ENCODE measurements around the gene NXPE4.

NXPE4 gene

GRCh38 chr11:114524122-114524521, 71.5 kb downstream of the NXPE4 start:
- H3K79me2 ChIP-seq (ENCODE audit: insufficient read depth, low read length): no peaks in the 10 kb centered on the region
- no peak overlapping the region for H3K27ac ChIP-seq (ENCODE audit: low read depth, low read length)
- H3K27me3 ChIP-seq (ENCODE audit: low read length): no peaks in the 10 kb centered on the region
- no peaks in the 10 kb centered on the region for H3K9me3 ChIP-seq (ENCODE audit: insufficient read depth, low read length)
- H3K9me2 ChIP-seq (replicated peaks; ENCODE audit: insufficient read depth, low read length): no peaks in the 10 kb centered on the region
- TF ChIP-seq EZH2phosphoT487 (conservative IDR thresholded peaks at IDR 0.05; ENCODE audit: low read length) (no peak), CTCF (IDR thresholded peaks at IDR 0.05; ENCODE audit: insufficient read depth, low read length, poor library complexity, severe bottlenecking) (no peak)
- no peak overlapping the region for H3K4me2 ChIP-seq (ENCODE audit: low read depth, low read length, poor library complexity, severe bottlenecking)
- no peak overlapping the region for H3K4me3 ChIP-seq (ENCODE audit: insufficient read depth, low read length, poor library complexity, severe bottlenecking)
- no peak overlapping the region for H3K9ac ChIP-seq (ENCODE audit: low read length)
- no peak overlapping the region for H2AFZ ChIP-seq (ENCODE audit: low read depth, low read length, severe bottlenecking)
- no peaks in the 10 kb centered on the region for H4K20me1 ChIP-seq (ENCODE audit: low read depth, low read length)
- no peaks in the 10 kb centered on the region for H3K36me3 ChIP-seq (ENCODE audit: low read length)
- H3F3A ChIP-seq (ENCODE audit: insufficient read depth): no peaks in the 10 kb centered on the region

GRCh38 chr11:114522818-114523217, 72.8 kb downstream of the NXPE4 start:
- no peaks in the 10 kb centered on the region for H3K27me3 ChIP-seq (ENCODE audit: low read length)
- no peaks in the 10 kb centered on the region for H4K20me1 ChIP-seq (ENCODE audit: low read depth, low read length)
- H3K4me3 ChIP-seq (ENCODE audit: insufficient read depth, low read length, poor library complexity, severe bottlenecking): no peak overlapping the region
- H3K9me3 ChIP-seq (ENCODE audit: insufficient read depth, low read length): no peaks in the 10 kb centered on the region
- TF ChIP-seq CTCF (IDR thresholded peaks at IDR 0.05; ENCODE audit: insufficient read depth, low read length, poor library complexity, severe bottlenecking): no peak
- no peak for TF ChIP-seq EZH2phosphoT487 (conservative IDR thresholded peaks at IDR 0.05; ENCODE audit: low read length)
- H3K27ac ChIP-seq (ENCODE audit: low read depth, low read length): no peak overlapping the region
- no peaks in the 10 kb centered on the region for H3F3A ChIP-seq (ENCODE audit: insufficient read depth)
- no peaks in the 10 kb centered on the region for H3K79me2 ChIP-seq (ENCODE audit: insufficient read depth, low read length)
- H3K36me3 ChIP-seq (ENCODE audit: low read length): no peaks in the 10 kb centered on the region
- no peak overlapping the region for H3K9ac ChIP-seq (ENCODE audit: low read length)
- H2AFZ ChIP-seq (ENCODE audit: low read depth, low read length, severe bottlenecking): no peak overlapping the region
- no peak overlapping the region for H3K4me2 ChIP-seq (ENCODE audit: low read depth, low read length, poor library complexity, severe bottlenecking)
- H3K9me2 ChIP-seq (replicated peaks; ENCODE audit: insufficient read depth, low read length): no peaks in the 10 kb centered on the region
